HG02678 (cell line): ENCODE measurements around the gene SLC36A2.
"Not testable (repeated sequence)": the region's sequence is repeated elsewhere in the genome, so short reads cannot be mapped to it uniquely, and the experiment has no call there.

Source experiments
- ATAC-seq: cut with Tn5 transposase; IDR thresholded peaks from one replicate; pipeline ENCODE4 v1.9.1; 2021; ENCODE audit warnings: mild to moderate bottlenecking, moderate library complexity; ENCODE audit not compliant: unreplicated experiment

Gene SLC36A2

DNA sequence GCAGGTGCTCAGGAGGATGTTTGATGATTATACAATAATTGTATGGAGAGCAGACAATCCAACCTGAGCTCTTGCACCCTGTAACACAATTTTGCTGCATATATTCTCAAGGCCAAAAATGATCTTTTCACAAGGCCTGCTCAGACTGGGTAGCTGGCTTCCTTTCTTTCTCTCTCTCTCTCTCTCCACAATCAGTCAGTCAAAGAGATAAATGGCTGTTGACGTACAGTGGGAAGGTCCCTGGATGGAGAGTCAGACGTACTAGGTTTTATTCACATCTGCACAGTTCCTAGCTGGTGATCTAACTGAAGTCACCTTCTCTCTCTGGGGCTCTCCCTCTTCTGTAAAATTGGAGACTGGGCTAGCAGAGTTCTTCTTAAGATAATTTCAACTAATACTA, 19.8 kb downstream of the SLC36A2 start:
- no peak for ATAC-seq

DNA sequence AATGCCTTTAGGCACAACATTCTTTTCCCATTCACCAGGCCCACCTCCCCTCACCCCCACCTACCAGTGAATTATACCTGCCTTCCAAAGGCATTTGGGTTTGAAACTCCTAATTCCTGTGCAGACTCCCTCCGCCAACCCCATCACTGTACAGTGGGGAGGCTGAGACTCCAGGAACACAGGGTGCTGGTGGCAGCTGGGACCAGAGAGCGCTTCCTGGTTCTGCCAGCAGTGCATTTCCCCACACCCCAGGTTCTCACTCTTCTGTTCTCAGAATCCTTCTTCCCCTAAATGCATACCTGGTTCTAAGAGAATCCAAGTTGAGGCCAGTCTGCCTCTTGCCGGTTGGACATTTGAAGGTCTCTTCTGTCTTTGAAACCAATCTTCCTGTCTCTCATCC, 21.1 kb downstream of the SLC36A2 start:
- no peak for ATAC-seq

DNA sequence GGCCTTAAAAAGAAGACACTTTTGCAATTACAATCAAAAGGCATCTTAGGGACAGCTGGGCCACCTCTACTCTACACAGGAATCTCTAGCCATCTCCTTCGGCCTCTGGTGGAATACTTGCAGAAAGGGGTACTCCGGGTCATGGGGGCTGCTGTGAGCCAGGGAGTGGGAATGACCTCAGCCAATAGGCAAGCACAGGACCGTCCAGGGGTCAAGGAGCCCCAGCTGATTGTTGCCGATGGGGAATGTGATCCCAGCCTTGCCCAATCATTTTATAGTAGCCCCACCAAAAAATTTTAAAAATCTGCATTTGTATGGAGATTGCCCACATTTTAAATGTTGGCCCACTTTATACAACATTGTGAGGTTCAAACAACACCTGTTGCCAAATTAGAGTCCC, 26.9 kb downstream of the SLC36A2 start:
- no peak for ATAC-seq

DNA sequence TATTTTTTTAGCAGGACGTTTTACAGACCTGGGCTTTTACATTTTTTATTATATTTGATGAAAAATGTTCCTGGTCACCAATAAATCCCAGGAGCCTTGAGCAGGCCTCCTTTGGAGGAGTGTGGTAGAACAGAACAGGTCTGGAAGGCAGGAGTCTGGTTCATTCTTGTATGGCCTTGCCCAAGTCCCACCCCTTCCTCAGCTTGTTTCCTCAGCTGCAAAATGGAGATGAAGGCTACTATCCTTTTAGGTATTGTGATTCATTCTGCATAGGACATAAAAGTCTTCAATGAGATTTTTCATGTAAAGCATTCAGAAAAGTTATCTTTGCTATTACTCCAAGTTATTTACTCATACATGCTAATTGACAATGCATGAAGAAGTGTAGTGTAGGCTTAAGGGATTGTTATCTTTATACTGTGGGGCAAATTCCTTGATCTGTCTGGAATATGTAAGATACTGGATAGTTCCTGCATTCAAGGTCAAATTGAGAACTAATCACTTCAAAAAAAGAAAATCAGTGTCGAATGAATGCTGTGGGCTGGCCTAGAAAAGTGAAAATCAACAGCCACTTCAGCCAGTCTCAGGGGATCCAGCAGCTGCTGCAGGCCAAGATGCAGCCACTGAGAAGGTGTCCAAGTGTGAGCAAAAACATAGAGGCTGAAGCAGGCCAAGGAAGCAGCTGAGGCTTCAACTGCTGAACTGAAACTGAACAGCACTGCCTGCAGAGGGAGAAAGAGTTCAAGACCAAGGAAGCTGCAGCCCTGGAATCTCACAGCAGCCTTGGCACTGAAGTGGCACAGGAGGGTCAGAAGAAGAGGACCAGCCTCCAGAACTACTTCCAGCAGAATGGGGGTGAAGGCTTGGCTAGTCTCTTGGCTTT, 28.3 kb downstream of the SLC36A2 start:
- peak; percentile 73 for ATAC-seq

DNA sequence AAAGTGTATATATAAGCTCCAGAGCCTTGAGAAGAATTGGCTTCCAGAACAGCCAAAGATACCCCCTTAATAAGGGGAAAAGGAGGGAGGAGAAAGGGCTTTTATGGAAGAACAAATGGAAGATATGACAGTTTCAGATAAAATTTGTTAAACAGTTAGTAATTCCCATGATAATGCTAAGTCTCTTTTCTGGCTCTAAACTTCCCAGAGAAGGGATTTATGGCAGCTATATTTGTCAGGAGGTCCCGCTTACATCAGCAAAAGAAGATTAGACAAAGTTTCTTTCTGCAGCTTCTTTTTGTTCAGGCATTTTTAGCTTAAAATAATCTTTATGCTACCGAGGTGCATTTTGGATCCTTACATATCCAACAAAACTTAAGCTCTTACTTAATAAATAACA, 29.5 kb downstream of the SLC36A2 start:
- no peak for ATAC-seq

GRCh38 chr5:151315998-151316597, 31.3 kb downstream of the SLC36A2 start:
- ATAC-seq, result peak; percentile 78

GRCh38 chr5:151313357-151313756, 34.0 kb downstream of the SLC36A2 start:
- ATAC-seq, result no peak

- no peak for ATAC-seq
These were observed 34.5 kb downstream of the SLC36A2 start for GRCh38 chr5:151312756-151313324.

- ATAC-seq, result no peak
These were observed 36.4 kb downstream of the SLC36A2 start for GRCh38 chr5:151310932-151311331.

DNA sequence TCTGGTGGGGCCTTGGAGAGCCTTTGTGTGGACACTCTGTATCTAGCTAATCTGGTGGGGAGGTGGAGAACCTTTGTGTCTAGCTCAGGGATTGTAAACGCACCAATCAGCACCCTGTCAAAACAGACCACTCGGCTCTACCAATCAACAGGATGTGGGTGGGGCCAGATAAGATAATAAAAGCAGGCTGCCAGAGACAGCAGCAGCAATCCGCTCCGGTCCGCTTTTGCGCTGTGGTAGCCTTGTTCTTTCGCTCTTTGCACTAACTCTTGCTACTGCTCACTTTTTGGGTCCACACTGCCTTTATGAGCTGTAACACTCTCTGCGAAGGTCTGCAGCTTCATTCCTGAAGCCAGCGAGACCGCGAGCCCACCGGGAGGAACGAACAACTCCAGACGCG, 37.5 kb downstream of the SLC36A2 start:
- ATAC-seq, result not testable (repeated sequence)

GRCh38 chr5:151309266-151309665, 38.1 kb downstream of the SLC36A2 start:
- not testable (repeated sequence) for ATAC-seq

DNA sequence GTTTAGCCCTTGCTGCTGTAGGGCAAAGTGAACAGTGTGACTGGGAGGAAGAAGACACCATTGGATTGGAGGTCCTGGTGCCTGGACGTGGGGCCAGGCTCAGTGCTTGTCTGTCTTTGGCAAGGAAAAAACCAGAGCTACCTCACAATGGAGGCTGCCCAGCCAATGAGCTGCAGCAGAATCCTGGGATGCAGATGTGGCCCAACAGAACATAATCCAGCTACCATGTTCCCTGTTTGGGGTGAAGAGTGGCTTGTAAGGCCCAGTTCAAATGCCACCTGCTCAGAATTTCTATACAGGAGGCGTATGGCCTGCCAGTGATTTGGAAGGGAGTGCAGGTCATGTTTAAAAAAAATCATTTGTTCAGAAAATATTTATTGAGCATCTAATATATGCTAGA, 43.7 kb downstream of the SLC36A2 start, which contains the start of gene SLC36A3:
Gene SLC36A3 (minus strand): TSS at position 101 of the 400 bp plus-strand sequence. CDS start 412 bp downstream, outside the sequence.
- ATAC-seq, result no peak

DNA sequence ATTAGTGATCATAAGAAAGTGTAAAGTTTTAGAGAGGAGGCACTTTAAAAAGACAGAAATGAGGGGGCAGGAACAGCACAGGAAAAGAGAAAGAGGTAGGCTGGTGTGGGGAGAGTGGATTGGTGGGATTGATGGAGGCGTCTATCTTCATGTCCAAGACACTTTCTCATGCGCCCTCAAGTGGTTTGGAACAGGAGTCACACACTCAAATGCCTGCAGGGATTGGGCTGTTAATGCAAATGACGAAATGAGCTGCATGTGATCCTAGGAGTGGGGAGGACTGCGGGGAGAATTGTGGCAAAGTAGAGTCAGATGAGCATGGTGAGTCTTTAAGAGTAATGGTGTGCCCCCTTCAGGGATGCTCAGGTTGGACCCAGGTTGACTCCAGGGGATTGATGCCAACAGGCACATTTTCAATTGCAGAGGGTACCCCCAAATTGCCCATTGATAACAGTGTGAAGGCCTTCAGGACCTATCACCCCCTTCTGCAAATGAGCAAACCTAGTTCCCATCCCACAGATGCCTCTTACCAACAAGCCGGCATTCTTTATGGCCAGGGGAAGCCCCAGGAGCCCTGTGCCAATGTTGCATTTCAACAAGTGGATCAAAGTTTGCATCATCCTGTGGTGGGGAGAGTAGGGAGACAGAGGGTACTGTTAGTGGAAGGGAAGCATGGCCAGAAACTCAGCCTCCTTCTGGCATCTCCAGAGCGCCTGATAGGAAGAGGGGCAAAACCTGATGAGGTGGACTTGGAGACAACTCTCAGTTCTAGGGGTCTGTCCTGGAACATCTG, 49.1 kb downstream of the SLC36A2 start:
- no peak for ATAC-seq

DNA sequence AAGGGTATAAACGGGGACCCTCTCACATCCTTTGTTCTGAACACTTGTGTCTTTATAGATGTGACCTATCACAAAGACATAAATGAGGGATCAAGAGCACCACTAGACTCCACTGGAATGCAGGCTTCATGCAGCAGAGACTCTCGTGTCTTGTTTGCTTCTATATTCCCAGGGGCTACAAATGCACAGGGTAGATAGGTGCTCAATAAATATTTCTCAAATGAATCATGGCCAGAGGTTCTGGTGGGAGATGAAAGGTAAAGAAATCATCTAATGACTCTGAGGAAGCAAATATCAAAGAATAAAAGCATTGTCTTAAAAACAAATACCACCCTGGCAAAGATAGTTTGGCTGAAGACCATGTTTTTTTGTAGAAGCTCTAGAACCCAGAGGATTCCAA, 50.4 kb downstream of the SLC36A2 start:
- ATAC-seq, result no peak

DNA sequence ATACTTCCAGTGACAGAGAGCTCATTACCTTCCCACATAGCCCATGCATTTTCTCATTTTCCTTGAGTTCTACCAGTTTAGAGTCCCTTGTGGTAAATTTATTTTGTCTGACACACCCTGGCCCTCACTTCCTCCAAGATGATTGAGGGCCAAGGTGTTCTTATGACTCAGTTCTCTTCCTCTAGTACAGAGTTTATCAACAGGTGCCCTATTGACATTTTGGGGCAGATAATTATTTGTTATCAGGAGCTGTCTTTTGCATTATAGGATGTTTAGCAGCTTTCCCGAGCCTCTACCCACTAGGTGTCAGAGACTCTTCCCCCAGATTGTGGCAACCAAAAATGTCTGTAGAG, 50.9 kb downstream of the SLC36A2 start:
- no peak for ATAC-seq

DNA sequence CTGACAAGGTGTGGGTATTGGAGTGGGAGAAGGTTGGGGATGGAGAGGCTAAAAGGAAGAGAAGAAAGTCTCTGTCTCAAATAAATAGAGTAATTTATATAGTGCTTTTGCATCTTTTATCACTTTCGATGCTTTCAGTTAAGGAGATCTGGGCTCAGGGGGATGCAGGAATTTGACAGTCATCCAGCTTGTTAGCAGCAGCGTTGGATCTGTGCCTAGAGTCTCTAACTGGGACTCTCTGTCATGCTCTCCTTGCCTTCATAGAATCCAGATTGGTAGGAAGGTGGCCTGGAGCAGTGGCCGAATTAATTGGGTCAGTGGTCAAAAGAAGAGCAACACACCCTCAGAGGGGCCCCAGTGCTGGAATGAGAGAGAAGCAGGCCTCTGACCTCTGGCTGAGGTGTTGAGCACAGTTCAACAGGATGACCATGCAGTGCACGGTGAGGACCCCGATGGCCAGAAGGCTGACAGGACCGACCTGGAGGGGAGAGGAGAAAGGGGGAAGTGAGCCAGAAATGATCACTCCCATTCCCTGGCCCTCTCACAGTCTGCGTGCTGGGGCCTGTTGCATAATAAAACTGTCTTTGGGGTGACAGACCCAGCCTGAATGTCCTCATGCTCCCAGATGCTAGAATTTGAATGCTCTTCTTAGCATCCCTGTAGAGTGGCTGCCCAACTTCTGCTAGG, 51.4 kb downstream of the SLC36A2 start:
- ATAC-seq, result no peak

- no peak for ATAC-seq
These were observed 52.2 kb downstream of the SLC36A2 start for GRCh38 chr5:151295138-151295537.

- no peak for ATAC-seq
These were observed 53.7 kb downstream of the SLC36A2 start for GRCh38 chr5:151293624-151294023.

- ATAC-seq, result peak; percentile 61
These were observed 59.2 kb downstream of the SLC36A2 start for GRCh38 chr5:151288180-151288579.

DNA sequence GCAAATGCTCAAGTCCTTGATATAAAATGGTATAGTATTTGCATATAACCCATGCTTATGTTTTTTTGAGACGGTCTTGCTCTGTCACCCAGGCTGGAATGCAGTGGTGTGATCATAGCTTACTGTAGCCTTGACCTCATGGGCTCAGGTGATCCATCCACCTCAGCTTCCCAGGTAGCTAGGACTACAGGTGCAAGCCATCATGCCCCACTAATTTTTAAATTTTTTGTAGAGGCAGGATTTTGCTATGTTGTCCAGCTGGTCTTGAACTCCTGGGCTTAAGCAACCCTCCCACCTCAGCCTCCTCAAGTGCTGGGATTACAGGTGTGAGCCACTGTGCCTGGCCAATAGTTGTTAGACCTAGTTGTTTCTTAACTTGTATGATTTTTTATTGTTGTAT, 61.1 kb downstream of the SLC36A2 start:
- ATAC-seq, result no peak

DNA sequence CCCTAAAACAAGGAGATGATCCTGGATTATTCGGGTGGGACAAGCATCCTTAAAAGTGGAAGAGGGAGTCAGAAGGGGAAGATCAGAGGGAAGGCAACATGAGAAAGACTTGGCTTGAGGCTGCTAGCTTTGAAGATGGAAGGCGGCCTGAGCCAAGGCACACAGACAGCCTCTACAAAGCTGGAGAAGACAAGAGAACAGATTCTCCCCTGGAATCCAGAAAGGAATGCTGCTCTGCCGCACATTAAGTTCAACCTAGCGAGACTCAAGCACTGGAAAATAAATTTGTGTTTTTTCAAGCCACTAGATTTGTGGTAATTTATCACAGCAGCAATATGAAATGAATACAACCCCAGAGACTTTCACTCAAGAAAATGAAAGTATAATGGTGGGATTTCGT, 61.7 kb downstream of the SLC36A2 start:
- no peak for ATAC-seq
